Nephron (organoid): ENCODE data around the gene VGLL1.
A peak's percentile ranks its signal among the peaks of the same experiment; 100 is the strongest.

Source experiments
- H3K27ac Mint-ChIP-seq, 3 experiments: 2 replicates each; pipeline ENCODE4 v1.8.0; 2020; ENCODE audit warnings: mixed read lengths in 3 of 3, mild to moderate bottlenecking in 2 of 3, moderate library complexity in 1 of 3
- H3K27me3 Mint-ChIP-seq: 2 replicates; pipeline ENCODE4 v1.8.0; 2021; ENCODE audit warnings: low read depth, mild to moderate bottlenecking, moderate library complexity, mixed read lengths
- H3K36me3 Mint-ChIP-seq: 2 replicates; pipeline ENCODE4 v1.8.0; 2020; ENCODE audit warnings: low read depth, mixed read lengths
- H3K4me1 Mint-ChIP-seq: 2 replicates; pipeline ENCODE4 v1.8.0; 2020; ENCODE audit warnings: mixed read lengths
- H3K4me3 Mint-ChIP-seq, 3 experiments: 2 replicates each; pipeline ENCODE4 v1.8.0; 2020; ENCODE audit warnings: mild to moderate bottlenecking in 3 of 3, mixed read lengths in 3 of 3, moderate library complexity in 2 of 3
- H3K9me3 Mint-ChIP-seq: 2 replicates; pipeline ENCODE4 v1.8.0; 2020; ENCODE audit warnings: mixed read lengths
- TF ChIP-seq, protein P1 (sequence below), 3 experiments: fragments of 200-600 bp; sonication (generic); IDR thresholded peaks; one replicate each; pipeline ENCODE4 v1.5.0; 2021; ENCODE audit warnings: antibody characterized with exemption in 3 of 3; ENCODE audit not compliant: unreplicated experiment in 3 of 3

The VGLL1 gene

DNA sequence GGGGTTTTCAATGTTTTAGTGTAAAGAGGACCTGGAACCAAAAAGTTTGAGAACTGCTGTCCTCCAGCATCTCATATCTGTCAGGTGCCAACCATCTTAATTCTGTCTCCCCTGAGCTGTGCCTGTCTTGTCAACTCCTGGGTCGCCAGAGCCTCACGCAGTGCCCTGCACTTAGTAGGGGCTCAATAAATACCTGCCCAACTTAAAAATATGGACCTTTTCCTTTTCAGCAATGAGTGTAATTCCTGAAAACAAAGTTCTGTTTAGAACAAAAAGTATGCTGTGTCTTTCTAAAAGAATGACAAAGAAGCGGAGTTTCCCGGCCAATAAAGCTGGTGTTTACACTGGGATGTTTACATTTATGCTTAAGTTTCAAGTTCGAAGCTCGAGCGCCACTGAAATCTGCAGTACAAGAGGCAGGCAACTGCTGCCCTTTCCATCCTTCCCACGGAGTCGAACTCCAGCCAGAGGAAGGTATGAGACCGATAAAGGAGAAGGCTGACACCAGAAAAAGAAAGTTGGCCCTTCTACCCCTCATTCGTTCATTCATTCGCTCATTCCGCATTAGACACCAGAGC is 35.7 kb upstream of the VGLL1 start:
- no peaks in the 10 kb centered on the region for H3K9me3 Mint-ChIP-seq
- peak overlapping the region; percentile 97 to 99 (median 98) for H3K27ac Mint-ChIP-seq
- H3K4me1 Mint-ChIP-seq: peaks cover 14% of the 10 kb centered on the region
- H3K4me3 Mint-ChIP-seq: peak overlapping the region; percentile 89 to 93 (median 91)
- H3K36me3 Mint-ChIP-seq: peaks cover 6% of the 10 kb centered on the region
- TF ChIP-seq, protein P1, sequence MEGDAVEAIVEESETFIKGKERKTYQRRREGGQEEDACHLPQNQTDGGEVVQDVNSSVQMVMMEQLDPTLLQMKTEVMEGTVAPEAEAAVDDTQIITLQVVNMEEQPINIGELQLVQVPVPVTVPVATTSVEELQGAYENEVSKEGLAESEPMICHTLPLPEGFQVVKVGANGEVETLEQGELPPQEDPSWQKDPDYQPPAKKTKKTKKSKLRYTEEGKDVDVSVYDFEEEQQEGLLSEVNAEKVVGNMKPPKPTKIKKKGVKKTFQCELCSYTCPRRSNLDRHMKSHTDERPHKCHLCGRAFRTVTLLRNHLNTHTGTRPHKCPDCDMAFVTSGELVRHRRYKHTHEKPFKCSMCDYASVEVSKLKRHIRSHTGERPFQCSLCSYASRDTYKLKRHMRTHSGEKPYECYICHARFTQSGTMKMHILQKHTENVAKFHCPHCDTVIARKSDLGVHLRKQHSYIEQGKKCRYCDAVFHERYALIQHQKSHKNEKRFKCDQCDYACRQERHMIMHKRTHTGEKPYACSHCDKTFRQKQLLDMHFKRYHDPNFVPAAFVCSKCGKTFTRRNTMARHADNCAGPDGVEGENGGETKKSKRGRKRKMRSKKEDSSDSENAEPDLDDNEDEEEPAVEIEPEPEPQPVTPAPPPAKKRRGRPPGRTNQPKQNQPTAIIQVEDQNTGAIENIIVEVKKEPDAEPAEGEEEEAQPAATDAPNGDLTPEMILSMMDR (IDR thresholded peaks at IDR 0.05; ENCODE audit: unreplicated experiment in 3 of 3): no peak
- no peaks in the 10 kb centered on the region for H3K27me3 Mint-ChIP-seq

DNA sequence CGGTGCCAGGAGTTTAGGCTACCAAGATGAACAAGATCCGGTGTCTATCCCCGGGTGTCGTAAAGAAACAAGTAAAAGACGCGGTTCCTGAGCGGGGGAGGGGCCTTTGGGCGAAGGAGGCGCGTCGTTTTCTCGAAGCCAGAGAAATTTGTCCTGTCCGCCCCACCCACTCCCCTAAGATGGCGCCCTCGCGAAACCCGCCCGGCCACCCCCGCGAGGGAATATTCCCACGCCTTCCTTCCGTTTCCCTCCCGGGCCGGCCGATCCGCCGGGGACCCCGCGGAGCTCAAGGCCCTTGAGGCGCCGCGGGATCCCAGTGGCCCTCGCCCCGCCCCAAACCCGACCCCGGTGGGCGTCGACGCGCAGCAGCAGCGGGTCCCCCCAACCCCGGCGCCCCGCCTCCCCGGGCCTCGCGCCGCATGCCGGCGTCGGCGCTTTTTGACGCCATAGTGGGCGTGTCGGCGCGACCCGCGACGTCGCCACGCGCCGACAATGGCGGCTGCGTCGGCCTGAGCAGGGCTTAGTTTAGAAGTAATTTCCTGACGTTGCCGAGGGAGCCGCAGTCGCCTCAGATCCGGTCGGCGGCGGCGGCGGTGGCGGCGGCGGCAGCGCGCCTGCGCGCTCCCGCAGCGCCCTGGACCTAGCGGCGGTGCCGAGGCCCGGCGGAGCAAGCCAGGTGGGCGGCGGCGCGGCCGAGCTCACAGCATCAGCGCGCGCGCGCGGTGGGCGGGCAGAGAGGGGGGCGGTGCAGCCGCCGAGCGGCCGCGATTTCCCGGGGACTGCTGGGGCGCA is 35.1 kb upstream of the VGLL1 start:
- peaks cover 9% of the 10 kb centered on the region for H3K36me3 Mint-ChIP-seq
- TF ChIP-seq, protein P1 (IDR thresholded peaks at IDR 0.05; ENCODE audit: unreplicated experiment in 3 of 3): no peak
- no peaks in the 10 kb centered on the region for H3K9me3 Mint-ChIP-seq
- H3K27ac Mint-ChIP-seq: peak overlapping the region; percentile 97 to 99 (median 98)
- H3K4me3 Mint-ChIP-seq: peak overlapping the region; percentile 92 to 98 (median 94)
- peaks cover 14% of the 10 kb centered on the region for H3K4me1 Mint-ChIP-seq
- H3K27me3 Mint-ChIP-seq: no peaks in the 10 kb centered on the region

DNA sequence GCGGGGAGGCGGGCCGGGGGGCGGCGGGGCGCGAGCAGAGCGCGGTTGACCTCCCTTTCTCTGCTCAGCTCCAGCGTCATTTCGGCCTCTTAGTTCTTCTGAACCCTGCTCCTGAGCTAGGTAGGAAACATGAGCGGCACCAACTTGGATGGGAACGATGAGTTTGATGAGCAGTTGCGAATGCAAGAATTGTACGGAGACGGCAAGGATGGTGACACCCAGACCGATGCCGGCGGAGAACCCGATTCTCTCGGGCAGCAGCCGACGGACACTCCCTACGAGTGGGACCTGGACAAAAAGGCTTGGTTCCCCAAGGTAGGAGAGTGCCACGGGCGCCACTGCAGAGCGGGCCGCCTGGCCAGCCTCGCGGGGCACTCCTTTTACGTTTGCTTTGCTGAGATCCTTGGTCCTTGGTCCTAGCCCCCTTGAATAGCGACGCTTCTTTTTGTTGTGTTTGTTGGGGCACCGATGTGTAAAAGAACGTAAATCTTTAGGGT is 34.4 kb upstream of the VGLL1 start, which contains the start of gene HTATSF1:
Gene HTATSF1 (plus strand): TSS at position 37 of the 497 bp plus-strand sequence. CDS start 93 bp downstream, at position 130.
- Mint-ChIP-seq H3K4me1 (peaks cover 14% of the 10 kb centered on the region), H3K27me3 (no peaks in the 10 kb centered on the region), H3K36me3 (peaks cover 10% of the 10 kb centered on the region), H3K9me3 (no peaks in the 10 kb centered on the region), H3K4me3 (peak within 1 kb of the TSS; percentile 92 to 98 (median 94)), H3K27ac (peak within 1 kb of the TSS; percentile 97 to 99 (median 98))
- TF ChIP-seq, protein P1 (IDR thresholded peaks at IDR 0.05; ENCODE audit: unreplicated experiment in 3 of 3): no peak

DNA sequence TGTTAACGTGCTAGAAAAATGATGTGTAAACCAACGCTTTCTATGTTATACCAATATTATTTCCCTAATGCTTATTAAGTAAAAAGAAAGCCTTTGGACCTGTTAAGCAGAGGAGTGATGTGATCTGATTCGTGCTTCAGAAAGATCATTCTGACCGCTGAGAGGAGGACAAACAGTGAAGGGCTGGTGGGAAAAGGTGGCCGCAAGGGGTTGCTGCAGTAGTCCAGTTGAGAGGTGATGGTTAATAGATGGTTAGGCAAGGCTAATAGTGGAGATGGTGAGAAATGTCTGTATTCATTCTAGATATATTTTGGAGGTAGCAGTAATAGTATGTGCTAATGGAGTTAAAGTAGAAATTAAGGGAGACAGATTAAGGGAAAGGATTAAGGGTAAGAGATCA is 12.9 kb upstream of the VGLL1 start:
- Mint-ChIP-seq H3K36me3 (no peaks in the 10 kb centered on the region), H3K27me3 (no peaks in the 10 kb centered on the region), H3K4me3 (no peak overlapping the region), H3K9me3 (no peaks in the 10 kb centered on the region), H3K4me1 (no peaks in the 10 kb centered on the region), H3K27ac (no peak overlapping the region)
- TF ChIP-seq, protein P1 (IDR thresholded peaks at IDR 0.05; ENCODE audit: unreplicated experiment in 3 of 3): no peak

DNA sequence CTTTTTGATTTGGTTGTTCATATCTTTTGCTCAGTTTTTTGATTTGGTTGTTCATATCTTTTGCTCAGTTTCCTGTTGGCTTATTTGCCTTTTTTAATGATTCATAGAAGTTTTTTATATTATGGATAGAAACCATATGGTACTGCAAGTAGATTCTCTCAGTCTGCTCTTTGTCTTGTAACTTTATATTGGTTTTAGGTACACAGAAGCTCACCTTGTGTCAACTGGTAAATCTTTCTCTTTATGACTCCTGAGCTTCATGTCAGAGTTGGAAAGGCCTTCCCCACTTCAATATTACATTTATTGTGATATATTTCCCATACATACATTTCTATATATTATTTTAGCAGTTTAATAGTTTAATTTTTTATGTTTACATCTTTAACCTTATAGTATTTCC is 8.2 kb upstream of the VGLL1 start:
- peaks cover 6% of the 10 kb centered on the region for H3K27me3 Mint-ChIP-seq
- TF ChIP-seq, protein P1 (IDR thresholded peaks at IDR 0.05; ENCODE audit: unreplicated experiment in 3 of 3): no peak
- peaks cover 19% of the 10 kb centered on the region for H3K4me1 Mint-ChIP-seq
- peak overlapping the region in 1 of 3 experiments; percentile 21 for H3K27ac Mint-ChIP-seq
- H3K4me3 Mint-ChIP-seq: no peak overlapping the region
- H3K9me3 Mint-ChIP-seq: peaks cover 4% of the 10 kb centered on the region
- no peaks in the 10 kb centered on the region for H3K36me3 Mint-ChIP-seq
